Prostate gland (tissue), 2 donors: Measurements from ENCODE around the gene ADAP1.

ENCODE experiments used
- CTCF ChIP-seq, 4 experiments: fragments of 200-600 bp in 2 of 4; fragments of 450-650 bp in 2 of 4; sonication (generic) in 2 of 4; IDR thresholded peaks; 1 replicate in 3 of 4; 2 replicates in 1 of 4; pipeline ENCODE4 v1.5.1; 2016 to 2019; ENCODE audit warnings: antibody characterized with exemption in 4 of 4, mild to moderate bottlenecking in 2 of 4, moderate library complexity in 2 of 4
- POLR2AphosphoS5 ChIP-seq: sonication (generic); formaldehyde crosslinking; IDR thresholded peaks from one replicate; pipeline ENCODE4 v1.6.1; 2017; ENCODE audit warnings: antibody characterized with exemption

DNA sequence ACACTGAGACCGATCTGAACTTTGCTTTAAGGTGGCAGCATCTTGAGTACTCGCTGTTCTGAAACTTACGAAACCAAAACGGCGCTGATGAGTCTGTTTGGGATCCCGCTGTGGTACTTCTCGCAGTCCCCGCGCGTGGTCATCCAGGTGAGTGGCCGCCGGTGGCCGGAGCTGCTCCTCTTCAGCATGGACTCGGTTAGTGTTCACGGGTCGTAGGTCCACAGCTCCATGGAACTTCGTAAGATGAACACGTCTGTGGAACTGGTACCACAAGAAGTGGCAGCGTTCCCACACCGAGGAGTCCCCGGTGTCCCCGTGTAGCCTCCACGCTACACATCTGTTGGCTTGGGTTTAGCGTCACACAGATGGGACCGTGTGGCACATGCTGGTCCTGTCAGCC, 88.6 kb downstream of the ADAP1 start:
- TF ChIP-seq POLR2AphosphoS5 (no peak), CTCF (IDR thresholded peaks at IDR 0.05) (no peak)
